B cell (primary cell): ENCODE data around the gene HSD11B2. TPM values are rescaled to one million over a fixed set of nuclear protein-coding genes. Genes with fewer than 3 reads are reported as not detected.

ENCODE experiments used
- ATAC-seq: fragments of 200-7000 bp; cut with Tn5 transposase; one replicate; pipeline ENCODE4 v1.10.0; 2021; ENCODE audit warnings: low read depth, mild to moderate bottlenecking, moderate number of reproducible peaks, moderate library complexity
- CTCF ChIA-PET: fragments of 350-600 bp; sonication (Branson Sonifier 250); formaldehyde crosslinking; loops from one replicate; lab custom pipeline; 2021; ENCODE audit warnings: antibody characterized with exemption, inconsistent platforms; lab: Charles Lee
- POLR2A ChIA-PET: fragments of 350-600 bp; sonication (Branson Sonifier 250); formaldehyde crosslinking; loops from one replicate; lab custom pipeline; 2021; ENCODE audit warnings: antibody characterized with exemption; lab: Charles Lee
- DNase-seq: peaks from one replicate; pipeline ENCODE4 v3.0.0; 2013
- H2AFZ ChIP-seq: 2 replicates; pipeline ENCODE4 v1.6.1; 2012; ENCODE audit warnings: mild to moderate bottlenecking, low read depth, low read length; ENCODE audit not compliant: insufficient read depth, poor library complexity, severe bottlenecking
- H3K27ac ChIP-seq, 2 donors: 1 replicate in 1 of 2; 2 replicates in 1 of 2; pipeline ENCODE4 v1.5.1; 2012 to 2013; ENCODE audit warnings: low read length in 2 of 2, mild to moderate bottlenecking in 2 of 2, moderate library complexity in 1 of 2
- H3K27me3 ChIP-seq, 4 experiments: fragments of 200-600 bp in 1 of 4; sonication (generic) in 1 of 4; replicated peaks in 1 of 4; 1 replicate in 2 of 4; 2 replicates in 2 of 4; pipeline versions ENCODE4 v1.6.1 to v1.7.0; 2013 to 2016; ENCODE audit warnings: low read length in 3 of 4, mild to moderate bottlenecking in 2 of 4, mixed read lengths in 1 of 4, moderate library complexity in 1 of 4; ENCODE audit not compliant: insufficient read depth in 4 of 4, control insufficient read depth in 3 of 4; ENCODE audit errors: control extremely low read depth in 1 of 4
- H3K36me3 ChIP-seq, 2 experiments: replicated peaks in 1 of 2; 1 replicate in 1 of 2; 2 replicates in 1 of 2; pipeline versions ENCODE4 v1.6.1 to v1.7.1; 2013; ENCODE audit warnings: low read length in 1 of 2; ENCODE audit not compliant: insufficient read depth in 2 of 2, control insufficient read depth in 1 of 2; ENCODE audit errors: control extremely low read depth in 1 of 2, extremely low read depth in 1 of 2
- H3K4me1 ChIP-seq, 2 donors: fragments of 200-600 bp in 1 of 2; sonication (generic) in 1 of 2; 1 replicate in 1 of 2; 2 replicates in 1 of 2; pipeline versions ENCODE4 v1.5.1 to v1.6.1; 2013 to 2017; ENCODE audit warnings: low read length in 2 of 2; ENCODE audit not compliant: control insufficient read depth in 2 of 2, insufficient read depth in 2 of 2
- H3K4me2 ChIP-seq: replicated peaks from 2 replicates; pipeline ENCODE3; 2012; ENCODE audit warnings: mild to moderate bottlenecking, low read depth, low read length; ENCODE audit not compliant: poor library complexity, severe bottlenecking
- H3K4me3 ChIP-seq, 5 experiments: fragments of 200-600 bp in 1 of 5; sonication (generic) in 1 of 5; 1 replicate in 3 of 5; 2 replicates in 2 of 5; pipeline versions ENCODE4 v1.5.1 to v1.7.0; 2011 to 2016; ENCODE audit warnings: low read length in 4 of 5, mild to moderate bottlenecking in 4 of 5, low read depth in 2 of 5, control low read depth in 1 of 5, moderate library complexity in 1 of 5; ENCODE audit not compliant: insufficient read depth in 1 of 5; ENCODE audit errors: control extremely low read depth in 1 of 5, extremely low read depth in 1 of 5
- H3K79me2 ChIP-seq: fragments of 200-600 bp; sonication (generic); one replicate; pipeline ENCODE4 v1.6.0; 2016; ENCODE audit warnings: low read length; ENCODE audit not compliant: control insufficient read depth, insufficient read depth
- H3K9ac ChIP-seq: fragments of 200-600 bp; sonication (generic); 2 replicates; pipeline ENCODE4 v1.6.1; 2017; ENCODE audit warnings: mild to moderate bottlenecking, low read length, moderate library complexity
- H3K9me3 ChIP-seq, 3 donors: one replicate each; pipeline versions ENCODE4 v1.6.1 to v1.7.1; 2013; ENCODE audit warnings: low read length in 2 of 3; ENCODE audit not compliant: control insufficient read depth in 2 of 3, insufficient read depth in 1 of 3; ENCODE audit errors: control extremely low read depth in 1 of 3
- H4K20me1 ChIP-seq: 2 replicates; pipeline ENCODE4 v1.6.0; 2012; ENCODE audit warnings: mild to moderate bottlenecking, low read length; ENCODE audit not compliant: insufficient read depth, control insufficient read depth, poor library complexity, severe bottlenecking
- H3K27ac Mint-ChIP-seq: one replicate; pipeline ENCODE4 v1.8.0; 2021; ENCODE audit warnings: mixed read lengths
- H3K27me3 Mint-ChIP-seq: one replicate; pipeline ENCODE4 v1.8.0; 2021; ENCODE audit warnings: mixed read lengths
- H3K4me1 Mint-ChIP-seq: one replicate; pipeline ENCODE4 v1.8.0; 2021; ENCODE audit warnings: mixed read lengths
- H3K4me3 Mint-ChIP-seq: one replicate; pipeline ENCODE4 v1.8.0; 2021; ENCODE audit warnings: mixed read lengths
- H3K9me3 Mint-ChIP-seq: one replicate; pipeline ENCODE4 v1.8.0; 2022; ENCODE audit warnings: mixed read lengths; ENCODE audit not compliant: insufficient read depth
- CTCF ChIP-seq: fragments of 200-600 bp; IDR thresholded peaks from one replicate; pipeline ENCODE4 v1.8.0; 2022; ENCODE audit warnings: antibody characterized with exemption, mild to moderate bottlenecking
- EZH2 ChIP-seq: IDR thresholded peaks from 2 replicates; pipeline ENCODE4 v1.6.1; 2012; ENCODE audit warnings: borderline replicate concordance, low read depth, mild to moderate bottlenecking, moderate library complexity, low read length; ENCODE audit not compliant: insufficient read depth, poor library complexity, severe bottlenecking
- WGBS: methylation state at CpG from one replicate; pipeline ENCODE4 v1.1.5; 2013; ENCODE audit warnings: missing lambda C conversion rate; ENCODE audit not compliant: insufficient coverage; 5-methylcytosine and 5-hydroxymethylcytosine counted together
- intact Hi-C: fragments of 100-400 bp; cut with micrococcal nuclease; formaldehyde crosslinking; loops from one replicate; pipeline ENCODE4 v1.10.0; 2022
- polyA plus RNA-seq: library from polyadenylated mRNA; depleted of rRNA; stranded (reverse); fragments of >200 nt; gene quantifications from 2 replicates; pipeline ENCODE4 v1.2.3, GENCODE V29; 2012
- total RNA-seq, 2 donors: library from RNA; stranded (reverse); fragments of 120-200 nt in 1 of 2; gene quantifications; 1 replicate in 1 of 2; 2 replicates in 1 of 2; pipeline versions ENCODE4 v1.2.3 to v1.2.4, GENCODE V29; 2013 to 2022

Gene HSD11B2
- total and polyA plus RNA-seq, 2 donors (not counting 1 experiment from before 2014, with no cell fraction given), result 0.09 TPM; not detected in 1

- H3K36me3 ChIP-seq, result no peaks in the 10 kb centered on the region
- no peaks in the 10 kb centered on the region for H4K20me1 ChIP-seq
- H3K79me2 ChIP-seq, result no peaks in the 10 kb centered on the region
- H3K4me3 ChIP-seq, result no peak overlapping the region
- Mint-ChIP-seq H3K9me3 (no peaks in the 10 kb centered on the region), H3K4me3 (no peak overlapping the region), H3K27me3 (no peaks in the 10 kb centered on the region), H3K4me1 (peaks cover 5% of the 10 kb centered on the region), H3K27ac (no peak overlapping the region)
- no peak overlapping the region for H3K27ac ChIP-seq
- ChIA-PET POLR2A (no interaction called here), CTCF (no interaction called here)
- H3K4me2 ChIP-seq, result no peak overlapping the region
- intact Hi-C loops, result no loop called here
- H3K27me3 ChIP-seq, result no peaks in the 10 kb centered on the region
- H3K9ac ChIP-seq, result no peak overlapping the region
- H3K9me3 ChIP-seq, result no peaks in the 10 kb centered on the region
- DNase-seq (no peak), ATAC-seq (no peak)
- TF ChIP-seq EZH2, result no peak
- no peak for TF ChIP-seq CTCF
- no peak overlapping the region for H2AFZ ChIP-seq
- H3K4me1 ChIP-seq, result no peaks in the 10 kb centered on the region
- WGBS, result 98% methylated on average over 8 of the region's 9 CpGs
Observed at GRCh38 chr16:67409631-67410030, 21.3 kb upstream of the HSD11B2 start.

GRCh38 chr16:67411339-67411738 is 19.6 kb upstream of the HSD11B2 start:
- intact Hi-C loops, result no loop called here

More at GRCh38 chr16:67411339-67411738, 19.6 kb upstream of the HSD11B2 start:
- ChIA-PET POLR2A (no interaction called here), CTCF (no interaction called here)
- no peak for TF ChIP-seq EZH2
- TF ChIP-seq CTCF, result no peak
- Histone ChIP-seq H4K20me1 (no peaks in the 10 kb centered on the region), H3K27me3 (no peaks in the 10 kb centered on the region), H3K79me2 (no peaks in the 10 kb centered on the region), H3K36me3 (no peaks in the 10 kb centered on the region), H3K4me2 (no peak overlapping the region), H2AFZ (no peak overlapping the region), H3K27ac (no peak overlapping the region), H3K9ac (no peak overlapping the region), H3K4me3 (no peak overlapping the region), H3K4me1 (peaks cover 4 to 6% of the 10 kb centered on the region in 2 donors), H3K9me3 (no peaks in the 10 kb centered on the region)
- no peak for ATAC-seq
- no peak for DNase-seq
- peaks cover 8% of the 10 kb centered on the region for H3K4me1 Mint-ChIP-seq
- WGBS, result 96% methylated on average over 2 of the region's 3 CpGs
- no peak overlapping the region for H3K27ac Mint-ChIP-seq
- H3K4me3 Mint-ChIP-seq, result no peak overlapping the region
- H3K27me3 Mint-ChIP-seq, result no peaks in the 10 kb centered on the region
- H3K9me3 Mint-ChIP-seq, result no peaks in the 10 kb centered on the region
